ENCODE results near the gene KMT5C.

- TF ChIP-seq ZFP41 (tag by site-specific recombination; IDR thresholded peaks at IDR 0.05; ENCODE audit: borderline replicate concordance) (no peak), PATZ1 (tag by site-specific recombination; IDR thresholded peaks at IDR 0.05) (no peak), ZNF335 (tag by site-specific recombination; conservative IDR thresholded peaks at IDR 0.05) (no peak), CTCF (tag by site-specific recombination; IDR thresholded peaks at IDR 0.05) (no peak), ZNF2 (tag by site-specific recombination; IDR thresholded peaks at IDR 0.05) (no peak), KLF7 (tag by site-specific recombination; IDR thresholded peaks at IDR 0.05; ENCODE audit: borderline replicate concordance) (no peak), ZNF23 (tag by site-specific recombination; IDR thresholded peaks at IDR 0.05; ENCODE audit: borderline replicate concordance) (no peak), ZNF513 (tag by site-specific recombination; IDR thresholded peaks at IDR 0.05) (no peak), ZNF529 (tag by site-specific recombination; IDR thresholded peaks at IDR 0.05; ENCODE audit: insufficient replicate concordance) (no peak), ZNF175 (tag by site-specific recombination; IDR thresholded peaks at IDR 0.05) (no peak)
- TF ChIP-seq, protein P1, sequence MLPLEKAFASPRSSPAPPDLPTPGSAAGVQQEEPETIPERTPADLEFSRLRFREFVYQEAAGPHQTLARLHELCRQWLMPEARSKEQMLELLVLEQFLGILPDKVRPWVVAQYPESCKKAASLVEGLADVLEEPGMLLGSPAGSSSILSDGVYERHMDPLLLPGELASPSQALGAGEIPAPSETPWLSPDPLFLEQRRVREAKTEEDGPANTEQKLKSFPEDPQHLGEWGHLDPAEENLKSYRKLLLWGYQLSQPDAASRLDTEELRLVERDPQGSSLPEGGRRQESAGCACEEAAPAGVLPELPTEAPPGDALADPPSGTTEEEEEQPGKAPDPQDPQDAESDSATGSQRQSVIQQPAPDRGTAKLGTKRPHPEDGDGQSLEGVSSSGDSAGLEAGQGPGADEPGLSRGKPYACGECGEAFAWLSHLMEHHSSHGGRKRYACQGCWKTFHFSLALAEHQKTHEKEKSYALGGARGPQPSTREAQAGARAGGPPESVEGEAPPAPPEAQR (tag by site-specific recombination; IDR thresholded peaks at IDR 0.05), result no peak
- TF ChIP-seq, protein P2, sequence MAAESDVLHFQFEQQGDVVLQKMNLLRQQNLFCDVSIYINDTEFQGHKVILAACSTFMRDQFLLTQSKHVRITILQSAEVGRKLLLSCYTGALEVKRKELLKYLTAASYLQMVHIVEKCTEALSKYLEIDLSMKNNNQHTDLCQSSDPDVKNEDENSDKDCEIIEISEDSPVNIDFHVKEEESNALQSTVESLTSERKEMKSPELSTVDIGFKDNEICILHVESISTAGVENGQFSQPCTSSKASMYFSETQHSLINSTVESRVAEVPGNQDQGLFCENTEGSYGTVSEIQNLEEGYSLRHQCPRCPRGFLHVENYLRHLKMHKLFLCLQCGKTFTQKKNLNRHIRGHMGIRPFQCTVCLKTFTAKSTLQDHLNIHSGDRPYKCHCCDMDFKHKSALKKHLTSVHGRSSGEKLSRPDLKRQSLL (tag by site-specific recombination; IDR thresholded peaks at IDR 0.05), result no peak
Measured at GRCh38 chr19:55315956-55316525, 23.6 kb upstream of the KMT5C start.
